ENCODE results near the gene ANKRD1.
"Not testable (repeated sequence)": the region's sequence is repeated elsewhere in the genome, so short reads cannot be mapped to it uniquely, and the experiment has no call there.

The ANKRD1 gene

DNA sequence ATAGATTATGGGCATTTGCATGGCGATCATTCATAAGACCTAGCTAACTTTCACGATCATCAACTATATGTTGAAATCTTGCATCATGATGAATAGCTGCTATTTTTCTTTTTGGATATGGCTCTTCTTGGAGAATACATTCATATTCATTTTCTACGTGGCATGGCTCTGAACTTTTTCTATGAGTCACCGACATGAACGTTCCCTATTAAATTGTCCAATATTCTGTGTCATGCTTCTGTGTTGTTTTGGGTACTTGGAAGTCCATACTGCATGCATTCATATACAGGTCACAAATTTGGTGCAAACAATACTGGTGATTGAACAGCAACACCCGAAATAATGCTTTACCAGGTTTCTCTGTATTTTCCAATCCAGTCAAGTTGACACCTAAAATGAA, 37.9 kb upstream of the ANKRD1 start:
- no peak overlapping the region for H3K4me3 ChIP-seq (ENCODE audit: low read depth, low read length)
- TF ChIP-seq, protein P1, sequence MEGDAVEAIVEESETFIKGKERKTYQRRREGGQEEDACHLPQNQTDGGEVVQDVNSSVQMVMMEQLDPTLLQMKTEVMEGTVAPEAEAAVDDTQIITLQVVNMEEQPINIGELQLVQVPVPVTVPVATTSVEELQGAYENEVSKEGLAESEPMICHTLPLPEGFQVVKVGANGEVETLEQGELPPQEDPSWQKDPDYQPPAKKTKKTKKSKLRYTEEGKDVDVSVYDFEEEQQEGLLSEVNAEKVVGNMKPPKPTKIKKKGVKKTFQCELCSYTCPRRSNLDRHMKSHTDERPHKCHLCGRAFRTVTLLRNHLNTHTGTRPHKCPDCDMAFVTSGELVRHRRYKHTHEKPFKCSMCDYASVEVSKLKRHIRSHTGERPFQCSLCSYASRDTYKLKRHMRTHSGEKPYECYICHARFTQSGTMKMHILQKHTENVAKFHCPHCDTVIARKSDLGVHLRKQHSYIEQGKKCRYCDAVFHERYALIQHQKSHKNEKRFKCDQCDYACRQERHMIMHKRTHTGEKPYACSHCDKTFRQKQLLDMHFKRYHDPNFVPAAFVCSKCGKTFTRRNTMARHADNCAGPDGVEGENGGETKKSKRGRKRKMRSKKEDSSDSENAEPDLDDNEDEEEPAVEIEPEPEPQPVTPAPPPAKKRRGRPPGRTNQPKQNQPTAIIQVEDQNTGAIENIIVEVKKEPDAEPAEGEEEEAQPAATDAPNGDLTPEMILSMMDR (IDR thresholded peaks at IDR 0.05; ENCODE audit: low read depth, low read length, missing control alignments) = no peak
- no peaks in the 10 kb centered on the region for H3K36me3 ChIP-seq (replicated peaks)
- H3K27me3 ChIP-seq (replicated peaks) = no peaks in the 10 kb centered on the region
- no peak for DNase-seq
- no peak overlapping the region for H3K27ac ChIP-seq
- in situ Hi-C loops (cut with HindIII; ENCODE audit: low pct_ligation_motif_present, low sequenced_read_pairs) = no loop called here

DNA sequence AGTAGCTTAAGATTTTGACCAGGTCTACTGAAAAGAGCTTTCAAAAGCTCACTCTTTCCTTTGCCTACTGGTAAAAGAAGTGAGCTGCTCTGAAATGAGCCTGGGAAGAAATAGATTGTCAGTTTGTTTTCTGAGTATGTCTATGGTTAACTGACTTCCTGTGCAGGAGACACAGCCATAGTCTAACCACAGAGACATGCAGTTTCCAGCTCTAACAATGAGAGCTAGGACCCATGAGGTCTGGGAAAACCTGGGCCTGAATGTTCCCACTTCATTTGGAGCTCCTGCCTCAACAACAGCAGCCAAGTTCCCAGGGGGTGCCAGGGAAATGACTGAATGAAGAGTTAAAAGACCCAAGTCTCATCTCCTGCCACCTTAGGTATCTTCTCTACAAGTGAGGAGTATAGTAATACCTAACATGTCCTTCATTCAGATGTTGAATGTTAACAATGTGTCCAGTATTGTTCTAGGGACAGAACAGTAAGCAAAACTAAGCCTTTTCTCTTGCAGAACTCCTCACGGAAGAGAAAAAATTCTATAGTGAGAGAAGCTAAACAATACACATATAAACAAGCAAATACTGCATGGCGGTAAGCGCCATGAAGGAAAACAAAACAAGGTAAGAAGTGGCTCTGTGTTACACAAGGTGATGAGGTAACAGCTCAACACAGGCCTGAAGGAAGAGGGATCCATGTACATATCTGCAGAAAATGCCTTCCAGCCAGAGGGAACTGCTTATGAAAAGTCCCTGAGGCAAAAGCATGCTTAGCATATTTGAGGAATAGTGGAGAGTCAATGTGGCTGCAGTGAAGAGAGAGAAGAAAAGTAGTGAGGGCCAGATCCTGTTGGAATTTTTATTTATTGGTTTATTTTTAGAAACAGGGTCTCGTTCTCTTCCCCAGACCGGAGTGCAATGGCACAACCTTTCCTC, 26.4 kb upstream of the ANKRD1 start:
- TF ChIP-seq, protein P1 (IDR thresholded peaks at IDR 0.05; ENCODE audit: low read depth, low read length, missing control alignments) = no peak
- H3K27me3 ChIP-seq (replicated peaks) = no peaks in the 10 kb centered on the region
- no peak overlapping the region for H3K4me3 ChIP-seq (ENCODE audit: low read depth, low read length)
- peak overlapping the region; percentile 3 for H3K27ac ChIP-seq
- H3K36me3 ChIP-seq (replicated peaks) = no peaks in the 10 kb centered on the region
- peak; percentile 52 for DNase-seq
- in situ Hi-C loops (cut with HindIII; ENCODE audit: low pct_ligation_motif_present, low sequenced_read_pairs) = no loop called here

DNA sequence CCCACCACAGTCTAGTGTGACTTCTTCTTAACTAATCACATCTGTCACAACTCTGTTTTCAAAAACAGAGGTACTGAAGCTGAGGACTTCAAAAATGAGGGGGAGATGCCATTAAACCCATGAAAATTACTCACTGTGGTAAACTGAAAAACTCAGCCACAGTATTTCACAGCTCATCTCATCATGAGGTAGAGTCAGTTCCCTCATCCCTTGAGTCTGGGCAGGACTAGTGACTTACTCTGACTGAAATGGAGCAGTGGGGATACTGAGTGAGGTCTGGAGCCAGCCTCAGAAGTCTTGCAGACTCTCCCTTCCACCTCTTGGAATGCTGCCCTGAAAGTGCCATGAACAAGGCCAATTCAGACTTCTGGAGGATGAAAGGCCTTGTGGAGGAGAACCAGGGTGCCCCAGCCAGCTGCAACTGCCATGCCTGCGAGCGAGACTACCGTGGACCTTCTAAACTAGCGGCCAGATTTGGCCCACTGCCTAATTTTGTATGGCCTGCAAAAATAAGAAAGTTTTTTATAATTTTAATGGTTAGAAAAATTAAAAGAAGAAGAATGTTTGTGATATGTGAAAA, 24.7 kb upstream of the ANKRD1 start:
- Histone ChIP-seq H3K4me3 (ENCODE audit: low read depth, low read length) (no peak overlapping the region), H3K27ac (no peak overlapping the region), H3K36me3 (replicated peaks) (no peaks in the 10 kb centered on the region), H3K27me3 (replicated peaks) (no peaks in the 10 kb centered on the region)
- in situ Hi-C loops (cut with HindIII; ENCODE audit: low pct_ligation_motif_present, low sequenced_read_pairs) = no loop called here
- TF ChIP-seq, protein P1 (IDR thresholded peaks at IDR 0.05; ENCODE audit: low read depth, low read length, missing control alignments) = no peak
- no peak for DNase-seq

DNA sequence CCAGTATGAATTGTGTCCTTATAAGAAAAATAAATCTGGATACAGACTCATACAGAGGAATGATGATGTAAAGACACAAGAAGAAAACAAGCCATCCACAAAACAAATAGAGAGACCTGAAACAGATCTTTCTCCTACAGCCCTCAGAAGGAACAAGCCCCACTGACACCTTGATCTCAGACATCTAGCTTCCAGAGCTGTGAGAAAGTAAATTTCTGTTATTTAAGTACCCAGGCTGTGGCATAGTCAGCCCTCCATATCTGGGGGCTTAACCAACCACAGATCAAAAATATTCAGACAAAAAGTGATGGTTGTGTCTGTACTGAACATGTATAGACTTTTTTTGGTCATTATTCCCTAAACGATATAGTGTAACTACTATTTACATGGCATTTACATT, 23.9 kb upstream of the ANKRD1 start:
- Histone ChIP-seq H3K27ac (no peak overlapping the region), H3K27me3 (replicated peaks) (no peaks in the 10 kb centered on the region), H3K4me3 (ENCODE audit: low read depth, low read length) (no peak overlapping the region), H3K36me3 (replicated peaks) (no peaks in the 10 kb centered on the region)
- no peak for DNase-seq
- TF ChIP-seq, protein P1 (IDR thresholded peaks at IDR 0.05; ENCODE audit: low read depth, low read length, missing control alignments) = no peak
- in situ Hi-C loops (cut with HindIII; ENCODE audit: low pct_ligation_motif_present, low sequenced_read_pairs) = no loop called here

DNA sequence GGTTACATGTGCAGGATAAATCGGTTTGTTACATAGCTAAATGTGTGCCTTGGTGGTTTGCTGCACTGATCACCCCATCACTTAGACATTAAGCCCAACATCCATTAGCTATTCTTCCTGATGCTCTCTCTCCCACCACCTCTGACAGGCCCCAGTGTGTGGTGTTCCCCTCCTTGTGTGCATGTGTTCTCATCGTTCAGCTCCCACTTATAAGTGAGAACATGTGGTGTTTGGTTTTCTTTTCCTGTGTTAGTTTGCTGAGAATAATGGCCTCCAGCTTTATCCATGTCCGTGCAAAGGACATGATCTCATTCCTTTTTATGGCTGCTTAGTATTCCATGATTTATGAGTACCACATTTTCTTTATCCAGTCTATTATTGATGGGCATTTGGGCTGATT, 22.1 kb upstream of the ANKRD1 start:
- DNase-seq; in situ Hi-C loops (cut with HindIII; ENCODE audit: low pct_ligation_motif_present, low sequenced_read_pairs); H3K4me3 ChIP-seq (ENCODE audit: low read depth, low read length); H3K27ac ChIP-seq; H3K27me3 ChIP-seq (replicated peaks); H3K36me3 ChIP-seq (replicated peaks): not testable (repeated sequence)

DNA sequence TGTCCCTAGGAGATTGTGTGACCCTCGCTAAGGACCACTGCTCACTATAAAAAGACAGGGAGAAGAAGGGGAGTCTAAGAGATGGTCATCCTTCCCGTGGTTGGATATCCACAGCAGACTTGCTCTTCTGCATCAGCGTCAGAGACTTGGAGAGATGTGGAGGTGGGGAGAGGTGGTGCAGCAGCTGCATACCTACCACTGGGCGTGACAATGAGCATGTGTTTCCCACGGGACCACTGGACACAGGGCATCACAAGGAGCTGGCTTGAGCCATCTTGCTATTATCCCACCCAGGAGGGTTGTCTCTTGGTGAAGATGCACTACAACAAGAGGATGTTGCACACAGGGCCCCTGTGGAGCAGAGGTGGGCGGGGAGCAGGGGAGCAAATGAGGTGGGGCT, 18.8 kb upstream of the ANKRD1 start:
- in situ Hi-C loops (cut with HindIII; ENCODE audit: low pct_ligation_motif_present, low sequenced_read_pairs) = no loop called here
- TF ChIP-seq, protein P1 (IDR thresholded peaks at IDR 0.05; ENCODE audit: low read depth, low read length, missing control alignments) = no peak
- H3K4me3 ChIP-seq (ENCODE audit: low read depth, low read length) = no peak overlapping the region

More for the DNA sequence above, 18.8 kb upstream of the ANKRD1 start:
- Histone ChIP-seq H3K36me3 (replicated peaks) (no peaks in the 10 kb centered on the region), H3K27me3 (replicated peaks) (no peaks in the 10 kb centered on the region), H3K27ac (no peak overlapping the region)
- no peak for DNase-seq

All from brain microvascular endothelial cell (primary cell).